Suprapubic skin (tissue), 4 donors: ENCODE measurements around the gene LRGUK. TPM values are rescaled to one million over a fixed set of nuclear protein-coding genes. Genes with fewer than 3 reads are reported as not detected.

Source experiments
- DNase-seq, 2 donors: peaks; one replicate each; pipeline ENCODE4 v3.0.0-alpha.2; 2019; ENCODE audit warnings: low spot score in 2 of 2
- H3K27ac ChIP-seq: fragments of 200-600 bp; sonication (generic); one replicate; pipeline ENCODE4 v1.5.1; 2019
- H3K27me3 ChIP-seq: fragments of 200-600 bp; sonication (generic); one replicate; pipeline ENCODE4 v1.5.1; 2019
- H3K36me3 ChIP-seq: fragments of 200-600 bp; sonication (generic); one replicate; pipeline ENCODE4 v1.5.1; 2019
- H3K4me1 ChIP-seq: fragments of 200-600 bp; sonication (generic); one replicate; pipeline ENCODE4 v1.5.1; 2019
- H3K4me3 ChIP-seq: fragments of 200-600 bp; sonication (generic); one replicate; pipeline ENCODE4 v1.5.1; 2019; ENCODE audit warnings: mild to moderate bottlenecking
- H3K9me3 ChIP-seq: fragments of 200-600 bp; sonication (generic); one replicate; pipeline ENCODE4 v1.5.1; 2019
- EP300 ChIP-seq: sonication (generic); formaldehyde crosslinking; IDR thresholded peaks from one replicate; pipeline ENCODE4 v1.6.1; 2017; ENCODE audit warnings: antibody characterized with exemption
- POLR2A ChIP-seq, 2 donors: fragments of 450-650 bp; IDR thresholded peaks; one replicate each; pipeline ENCODE4 v1.6.1; 2017; ENCODE audit warnings: antibody characterized with exemption in 2 of 2, mild to moderate bottlenecking in 2 of 2, moderate library complexity in 2 of 2
- POLR2AphosphoS5 ChIP-seq, 3 donors: sonication (generic); formaldehyde crosslinking; IDR thresholded peaks; one replicate each; pipeline ENCODE4 v1.6.1; 2017; ENCODE audit warnings: antibody characterized with exemption in 3 of 3
- WGBS: methylation state at CpG from one replicate; pipeline ENCODE4 v1.1.5; 2018; 5-methylcytosine and 5-hydroxymethylcytosine counted together
- total RNA-seq, 4 donors: library from RNA; depleted of rRNA; stranded (reverse); fragments of >200 nt; gene quantifications; one replicate each; pipeline ENCODE4 v1.1.0, GENCODE V29; 2016
- TF ChIP-seq, protein P1 (sequence below), 2 donors: fragments of 200-600 bp in 1 of 2; fragments of 450-650 bp in 1 of 2; sonication (generic) in 1 of 2; IDR thresholded peaks; one replicate each; pipeline ENCODE4 v1.5.1; 2016 to 2019; ENCODE audit warnings: antibody characterized with exemption in 2 of 2, mild to moderate bottlenecking in 1 of 2, moderate library complexity in 1 of 2

The LRGUK gene
- total RNA-seq, 4 donors from 2014 or later = 0.34 to 1.2 (median 0.91) TPM

- Histone ChIP-seq H3K27ac (no peak overlapping the region), H3K4me1 (no peaks in the 10 kb centered on the region)
- WGBS = 77% methylated on average over 3 of the region's 3 CpGs
Measured at GRCh38 chr7:134084488-134085144, 42.5 kb upstream of the LRGUK start.

DNA sequence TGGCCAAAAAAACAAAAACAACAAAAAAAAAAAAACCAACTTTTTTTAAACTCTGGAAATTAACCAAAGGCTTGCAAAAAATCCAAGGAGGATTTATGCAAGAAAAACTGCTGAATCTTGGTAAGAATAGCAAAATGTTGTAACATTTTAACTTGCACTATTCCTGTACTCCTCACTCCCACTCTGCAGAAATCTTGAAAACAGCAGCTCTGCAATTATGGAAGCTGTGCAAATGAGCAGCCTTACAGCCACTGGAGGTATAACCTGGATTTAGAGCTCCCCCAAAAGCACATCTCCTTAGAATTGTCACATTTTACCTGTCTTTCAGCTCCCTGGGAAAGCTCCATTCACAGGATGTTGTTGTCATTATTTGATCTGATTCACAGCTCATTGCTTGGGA, 41.8 kb upstream of the LRGUK start:
- TF ChIP-seq POLR2A (IDR thresholded peaks at IDR 0.05) (no peak), EP300 (no peak), POLR2AphosphoS5 (IDR thresholded peaks at IDR 0.05) (no peak)
- TF ChIP-seq, protein P1, sequence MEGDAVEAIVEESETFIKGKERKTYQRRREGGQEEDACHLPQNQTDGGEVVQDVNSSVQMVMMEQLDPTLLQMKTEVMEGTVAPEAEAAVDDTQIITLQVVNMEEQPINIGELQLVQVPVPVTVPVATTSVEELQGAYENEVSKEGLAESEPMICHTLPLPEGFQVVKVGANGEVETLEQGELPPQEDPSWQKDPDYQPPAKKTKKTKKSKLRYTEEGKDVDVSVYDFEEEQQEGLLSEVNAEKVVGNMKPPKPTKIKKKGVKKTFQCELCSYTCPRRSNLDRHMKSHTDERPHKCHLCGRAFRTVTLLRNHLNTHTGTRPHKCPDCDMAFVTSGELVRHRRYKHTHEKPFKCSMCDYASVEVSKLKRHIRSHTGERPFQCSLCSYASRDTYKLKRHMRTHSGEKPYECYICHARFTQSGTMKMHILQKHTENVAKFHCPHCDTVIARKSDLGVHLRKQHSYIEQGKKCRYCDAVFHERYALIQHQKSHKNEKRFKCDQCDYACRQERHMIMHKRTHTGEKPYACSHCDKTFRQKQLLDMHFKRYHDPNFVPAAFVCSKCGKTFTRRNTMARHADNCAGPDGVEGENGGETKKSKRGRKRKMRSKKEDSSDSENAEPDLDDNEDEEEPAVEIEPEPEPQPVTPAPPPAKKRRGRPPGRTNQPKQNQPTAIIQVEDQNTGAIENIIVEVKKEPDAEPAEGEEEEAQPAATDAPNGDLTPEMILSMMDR (IDR thresholded peaks at IDR 0.05) = no peak
- H3K4me1 ChIP-seq = no peaks in the 10 kb centered on the region
- no peak overlapping the region for H3K4me3 ChIP-seq
- DNase-seq = no peak
- H3K9me3 ChIP-seq = peaks cover 16% of the 10 kb centered on the region
- H3K27me3 ChIP-seq = no peaks in the 10 kb centered on the region
- no peak overlapping the region for H3K27ac ChIP-seq
- no peaks in the 10 kb centered on the region for H3K36me3 ChIP-seq

More at GRCh38 chr7:134084488-134085144, 42.5 kb upstream of the LRGUK start:
- no peak for DNase-seq
- peaks cover 11% of the 10 kb centered on the region for H3K9me3 ChIP-seq
- H3K4me3 ChIP-seq = no peak overlapping the region
- no peaks in the 10 kb centered on the region for H3K36me3 ChIP-seq
- no peaks in the 10 kb centered on the region for H3K27me3 ChIP-seq
- TF ChIP-seq, protein P1 (IDR thresholded peaks at IDR 0.05) = no peak
- TF ChIP-seq EP300 (no peak), POLR2A (IDR thresholded peaks at IDR 0.05) (no peak), POLR2AphosphoS5 (IDR thresholded peaks at IDR 0.05) (no peak)

GRCh38 chr7:134086998-134087735, 40.0 kb upstream of the LRGUK start:
- WGBS = 89% methylated on average over 2 of the region's 2 CpGs
- no peak for DNase-seq
- Histone ChIP-seq H3K27ac (no peak overlapping the region), H3K27me3 (no peaks in the 10 kb centered on the region), H3K36me3 (no peaks in the 10 kb centered on the region), H3K4me3 (no peak overlapping the region), H3K4me1 (no peaks in the 10 kb centered on the region), H3K9me3 (peaks cover 16% of the 10 kb centered on the region)
- TF ChIP-seq POLR2AphosphoS5 (IDR thresholded peaks at IDR 0.05) (no peak), POLR2A (IDR thresholded peaks at IDR 0.05) (no peak)
- TF ChIP-seq, protein P1 (IDR thresholded peaks at IDR 0.05) = no peak

DNA sequence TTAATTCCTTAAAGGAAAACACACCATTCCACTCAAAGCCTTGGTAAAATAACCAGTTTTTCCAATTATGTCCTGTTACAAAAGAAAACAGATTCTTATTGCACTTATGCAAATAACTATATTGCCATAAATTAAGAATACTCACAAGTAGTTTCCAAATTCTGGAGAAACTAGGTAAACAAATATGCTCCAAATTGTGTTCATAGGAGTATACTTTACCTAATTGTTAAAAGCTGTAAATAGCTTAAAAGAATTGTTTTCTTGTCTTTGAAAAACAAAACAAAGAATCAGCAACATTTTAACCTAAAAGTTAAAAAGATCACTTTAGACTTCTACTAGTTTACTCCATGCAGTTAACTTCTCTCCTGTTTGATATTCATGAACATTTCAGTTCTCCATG, 38.9 kb upstream of the LRGUK start:
- TF ChIP-seq POLR2AphosphoS5 (IDR thresholded peaks at IDR 0.05) (no peak), EP300 (no peak), POLR2A (IDR thresholded peaks at IDR 0.05) (no peak)
- TF ChIP-seq, protein P1 (IDR thresholded peaks at IDR 0.05) = no peak

GRCh38 chr7:134089446-134089845, 37.7 kb upstream of the LRGUK start:
- Histone ChIP-seq H3K27me3 (no peaks in the 10 kb centered on the region), H3K27ac (no peak overlapping the region), H3K4me3 (no peak overlapping the region), H3K4me1 (no peaks in the 10 kb centered on the region), H3K36me3 (no peaks in the 10 kb centered on the region), H3K9me3 (peaks cover 16% of the 10 kb centered on the region)
- 82% methylated on average over 4 of the region's 4 CpGs for WGBS
- no peak for DNase-seq
- TF ChIP-seq EP300 = no peak
- no peak for TF ChIP-seq POLR2A (IDR thresholded peaks at IDR 0.05)
- TF ChIP-seq, protein P1 (IDR thresholded peaks at IDR 0.05) = no peak
- TF ChIP-seq POLR2AphosphoS5 (IDR thresholded peaks at IDR 0.05) = no peak

More for the DNA sequence above, 38.9 kb upstream of the LRGUK start:
- Histone ChIP-seq H3K27ac (no peak overlapping the region), H3K4me1 (no peaks in the 10 kb centered on the region), H3K36me3 (no peaks in the 10 kb centered on the region), H3K27me3 (no peaks in the 10 kb centered on the region), H3K9me3 (peaks cover 16% of the 10 kb centered on the region), H3K4me3 (no peak overlapping the region)
- no peak for DNase-seq
